Measurements from ENCODE around the gene ADAP1.
"Not testable (repeated sequence)": the region's sequence is repeated elsewhere in the genome, so short reads cannot be mapped to it uniquely, and the experiment has no call there.

The ADAP1 gene

GRCh38 chr7:952548-953441 lies 1.7 kb downstream of the ADAP1 start:
- H3K36me3 ChIP-seq (ENCODE audit: control insufficient read depth, insufficient read depth, low read length), result no peaks in the 10 kb centered on the region
- H3K4me1 ChIP-seq (ENCODE audit: control insufficient read depth, insufficient read depth, low read length), result no peaks in the 10 kb centered on the region
- no peak overlapping the region for H3K9ac ChIP-seq (ENCODE audit: low read depth, low read length)
- no peak overlapping the region for H3K4me3 ChIP-seq (ENCODE audit: low read depth, low read length)
- peaks cover 30% of the 10 kb centered on the region for H3K27me3 ChIP-seq (ENCODE audit: control insufficient read depth, insufficient read depth, low read length)
- H3K27ac ChIP-seq (ENCODE audit: low read depth, low read length), result no peak overlapping the region
- H3K9me3 ChIP-seq (ENCODE audit: control insufficient read depth, insufficient read depth, low read length), result no peaks in the 10 kb centered on the region

GRCh38 chr7:951881-952547 lies 2.5 kb downstream of the ADAP1 start:
- Histone ChIP-seq H3K27me3 (ENCODE audit: control insufficient read depth, insufficient read depth, low read length) (peaks cover 30% of the 10 kb centered on the region), H3K27ac (ENCODE audit: low read depth, low read length) (no peak overlapping the region), H3K4me1 (ENCODE audit: control insufficient read depth, insufficient read depth, low read length) (no peaks in the 10 kb centered on the region), H3K36me3 (ENCODE audit: control insufficient read depth, insufficient read depth, low read length) (no peaks in the 10 kb centered on the region), H3K4me3 (ENCODE audit: low read depth, low read length) (no peak overlapping the region), H3K9me3 (ENCODE audit: control insufficient read depth, insufficient read depth, low read length) (no peaks in the 10 kb centered on the region), H3K9ac (ENCODE audit: low read depth, low read length) (no peak overlapping the region)

GRCh38 chr7:949021-949934 lies 5.2 kb downstream of the ADAP1 start:
- Histone ChIP-seq H3K36me3 (ENCODE audit: control insufficient read depth, insufficient read depth, low read length) (no peaks in the 10 kb centered on the region), H3K9ac (ENCODE audit: low read depth, low read length) (no peak overlapping the region), H3K9me3 (ENCODE audit: control insufficient read depth, insufficient read depth, low read length) (no peaks in the 10 kb centered on the region), H3K4me3 (ENCODE audit: low read depth, low read length) (no peak overlapping the region), H3K27me3 (ENCODE audit: control insufficient read depth, insufficient read depth, low read length) (peaks cover 16% of the 10 kb centered on the region), H3K4me1 (ENCODE audit: control insufficient read depth, insufficient read depth, low read length) (peaks cover 9% of the 10 kb centered on the region; the same call in 1 of the 2 replicates), H3K27ac (ENCODE audit: low read depth, low read length) (no peak overlapping the region)

GRCh38 chr7:947391-948210 lies 6.9 kb downstream of the ADAP1 start:
- H3K27ac ChIP-seq (ENCODE audit: low read depth, low read length), result no peak overlapping the region

GRCh38 chr7:946256-946996 lies 8.1 kb downstream of the ADAP1 start:
- H3K9ac ChIP-seq (ENCODE audit: low read depth, low read length), result no peak overlapping the region
- peaks cover 9% of the 10 kb centered on the region; the same call in 1 of the 2 replicates for H3K4me1 ChIP-seq (ENCODE audit: control insufficient read depth, insufficient read depth, low read length)
- no peaks in the 10 kb centered on the region for H3K36me3 ChIP-seq (ENCODE audit: control insufficient read depth, insufficient read depth, low read length)
- no peak overlapping the region for H3K27ac ChIP-seq (ENCODE audit: low read depth, low read length)
- no peak overlapping the region for H3K4me3 ChIP-seq (ENCODE audit: low read depth, low read length)
- peaks cover 7% of the 10 kb centered on the region for H3K27me3 ChIP-seq (ENCODE audit: control insufficient read depth, insufficient read depth, low read length)
- no peaks in the 10 kb centered on the region for H3K9me3 ChIP-seq (ENCODE audit: control insufficient read depth, insufficient read depth, low read length)

More at GRCh38 chr7:947391-948210, 6.9 kb downstream of the ADAP1 start:
- Histone ChIP-seq H3K36me3 (ENCODE audit: control insufficient read depth, insufficient read depth, low read length) (no peaks in the 10 kb centered on the region), H3K9me3 (ENCODE audit: control insufficient read depth, insufficient read depth, low read length) (no peaks in the 10 kb centered on the region), H3K4me1 (ENCODE audit: control insufficient read depth, insufficient read depth, low read length) (peaks cover 9% of the 10 kb centered on the region; the same call in 1 of the 2 replicates), H3K9ac (ENCODE audit: low read depth, low read length) (no peak overlapping the region), H3K4me3 (ENCODE audit: low read depth, low read length) (no peak overlapping the region), H3K27me3 (ENCODE audit: control insufficient read depth, insufficient read depth, low read length) (peaks cover 4% of the 10 kb centered on the region; the same call in 1 of the 2 replicates)

- Histone ChIP-seq H3K9me3 (ENCODE audit: control insufficient read depth, insufficient read depth, low read length) (no peaks in the 10 kb centered on the region), H3K27me3 (ENCODE audit: control insufficient read depth, insufficient read depth, low read length) (peaks cover 7% of the 10 kb centered on the region), H3K36me3 (ENCODE audit: control insufficient read depth, insufficient read depth, low read length) (no peaks in the 10 kb centered on the region), H3K9ac (ENCODE audit: low read depth, low read length) (no peak overlapping the region), H3K27ac (ENCODE audit: low read depth, low read length) (no peak overlapping the region), H3K4me3 (ENCODE audit: low read depth, low read length) (no peak overlapping the region), H3K4me1 (ENCODE audit: control insufficient read depth, insufficient read depth, low read length) (peaks cover 9% of the 10 kb centered on the region; the same call in 1 of the 2 replicates)
Observed at GRCh38 chr7:945556-946255, 8.8 kb downstream of the ADAP1 start.

- H3K4me1 ChIP-seq (ENCODE audit: control insufficient read depth, insufficient read depth, low read length), result peaks cover 9% of the 10 kb centered on the region; the same call in 1 of the 2 replicates
- no peak overlapping the region for H3K4me3 ChIP-seq (ENCODE audit: low read depth, low read length)
- H3K9ac ChIP-seq (ENCODE audit: low read depth, low read length), result no peak overlapping the region
- peaks cover 7% of the 10 kb centered on the region for H3K27me3 ChIP-seq (ENCODE audit: control insufficient read depth, insufficient read depth, low read length)
- H3K36me3 ChIP-seq (ENCODE audit: control insufficient read depth, insufficient read depth, low read length), result no peaks in the 10 kb centered on the region
- no peak overlapping the region for H3K27ac ChIP-seq (ENCODE audit: low read depth, low read length)
- H3K9me3 ChIP-seq (ENCODE audit: control insufficient read depth, insufficient read depth, low read length), result no peaks in the 10 kb centered on the region
Observed at GRCh38 chr7:945147-945555, 9.3 kb downstream of the ADAP1 start.

- H3K36me3 ChIP-seq (ENCODE audit: control insufficient read depth, insufficient read depth, low read length), result no peaks in the 10 kb centered on the region
- H3K4me3 ChIP-seq (ENCODE audit: low read depth, low read length), result no peak overlapping the region
- no peaks in the 10 kb centered on the region for H3K9me3 ChIP-seq (ENCODE audit: control insufficient read depth, insufficient read depth, low read length)
- H3K9ac ChIP-seq (ENCODE audit: low read depth, low read length), result no peak overlapping the region
- H3K4me1 ChIP-seq (ENCODE audit: control insufficient read depth, insufficient read depth, low read length), result peaks cover 9% of the 10 kb centered on the region; the same call in 1 of the 2 replicates
- peaks cover 7% of the 10 kb centered on the region for H3K27me3 ChIP-seq (ENCODE audit: control insufficient read depth, insufficient read depth, low read length)
- no peak overlapping the region for H3K27ac ChIP-seq (ENCODE audit: low read depth, low read length)
Observed at GRCh38 chr7:944744-945143, 9.7 kb downstream of the ADAP1 start.

- not testable (repeated sequence) for H3K27me3 ChIP-seq (ENCODE audit: control insufficient read depth, insufficient read depth, low read length); H3K4me3 ChIP-seq (ENCODE audit: low read depth, low read length)
Observed at GRCh38 chr7:943793-944192, 10.7 kb downstream of the ADAP1 start.

More at GRCh38 chr7:943793-944192, 10.7 kb downstream of the ADAP1 start:
- H3K4me1 ChIP-seq (ENCODE audit: control insufficient read depth, insufficient read depth, low read length); H3K9ac ChIP-seq (ENCODE audit: low read depth, low read length); H3K36me3 ChIP-seq (ENCODE audit: control insufficient read depth, insufficient read depth, low read length); H3K27ac ChIP-seq (ENCODE audit: low read depth, low read length); H3K9me3 ChIP-seq (ENCODE audit: control insufficient read depth, insufficient read depth, low read length): not testable (repeated sequence)
